T-helper 2 cell treated with Interferon-gamma antibody and Interleukin-4, amounts not matched to agents 100 ng/mL and 5 ng/mL, for 36 hours (primary cell): Measurements from ENCODE around the gene ALPI. TPM values are rescaled to one million over a fixed set of nuclear protein-coding genes. Genes with fewer than 3 reads are reported as not detected.

ENCODE experiments used
- intact Hi-C: fragments of 100-400 bp; cut with micrococcal nuclease; formaldehyde crosslinking; loops from one replicate; pipeline ENCODE4 v1.15.1; 2023
- total RNA-seq: library from RNA; stranded (reverse); gene quantifications from 2 replicates; pipeline ENCODE4 v1.2.3, GENCODE V29; 2022

Gene ALPI
- total RNA-seq, 1 donor from 2014 or later, result not detected

DNA sequence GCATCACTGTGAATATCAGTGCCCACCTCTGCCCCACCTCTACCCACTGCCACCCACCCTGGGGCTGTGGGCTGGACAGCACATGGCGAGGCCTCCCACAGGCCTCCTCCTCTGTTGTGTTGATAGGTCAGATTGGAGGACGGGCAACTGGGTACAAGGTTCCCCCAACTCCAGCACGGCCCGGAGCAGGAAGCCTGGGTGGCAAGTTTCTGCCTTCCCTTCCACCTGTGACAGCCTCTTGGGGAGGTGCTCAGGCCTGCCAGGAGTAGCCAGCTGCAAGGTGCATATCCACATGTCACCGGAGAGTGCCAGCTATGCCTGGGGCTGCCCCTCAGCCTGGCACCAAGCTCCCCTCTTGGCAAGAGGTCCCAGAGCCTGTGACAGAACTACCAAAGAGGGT is 38.6 kb downstream of the ALPI start:
- intact Hi-C loops, result no loop called here

DNA sequence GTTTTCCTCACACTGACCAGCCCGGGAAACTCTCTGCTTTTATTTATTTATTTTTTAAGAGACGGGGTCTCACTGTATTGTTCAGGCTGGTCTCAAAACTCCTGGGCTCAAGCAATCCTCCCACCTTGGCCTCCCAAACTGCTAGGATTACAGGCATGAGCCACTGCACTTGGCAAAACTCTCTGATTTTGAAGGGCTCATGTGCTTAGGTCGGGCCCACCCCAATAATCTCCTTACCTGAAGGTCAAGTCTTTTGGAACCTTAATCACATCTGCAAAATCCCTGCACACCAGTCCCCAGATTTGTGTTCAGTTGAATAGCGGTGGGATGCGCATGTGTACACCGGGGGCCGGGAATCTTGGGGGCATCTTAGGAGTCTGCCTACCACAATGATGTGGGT is 39.3 kb downstream of the ALPI start:
- intact Hi-C loops, result no loop called here

DNA sequence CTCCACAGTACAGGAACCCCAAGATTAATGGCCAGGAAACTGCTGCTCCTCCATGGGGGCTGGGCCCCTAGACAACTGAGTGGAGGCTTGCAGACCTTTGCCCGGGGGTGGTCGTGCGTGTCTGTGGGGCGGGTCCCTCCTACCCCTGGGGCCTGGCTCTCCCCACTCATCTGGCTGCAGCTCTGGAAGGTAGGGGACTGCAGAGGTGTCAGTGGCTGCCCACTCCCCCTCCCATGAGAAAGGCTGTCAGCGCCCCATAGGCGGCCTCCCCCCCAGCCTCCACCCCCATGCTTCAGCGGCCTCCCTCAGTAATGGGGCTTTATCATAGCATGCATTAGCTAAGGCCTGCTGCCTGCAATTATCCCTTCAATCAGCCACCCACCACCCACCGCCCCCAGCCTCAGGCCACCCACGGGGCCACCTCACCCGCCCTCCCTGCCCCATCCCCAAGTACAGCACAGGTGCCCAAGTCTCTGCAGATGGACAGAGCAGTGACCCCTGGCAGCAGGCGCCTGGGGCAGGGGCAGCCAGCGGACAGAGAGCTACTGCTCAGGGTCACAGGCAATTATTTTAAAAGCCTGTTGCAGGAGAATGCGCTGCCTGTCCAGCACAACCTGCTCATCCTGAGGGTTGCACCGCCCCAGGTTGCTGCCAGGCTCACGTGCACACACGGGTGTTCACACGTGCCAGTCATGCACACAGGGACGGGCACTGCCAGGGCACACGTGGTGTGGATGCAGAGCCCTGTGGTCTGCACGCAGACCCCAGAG is 40.7 kb downstream of the ALPI start:
- intact Hi-C loops, result no loop called here

DNA sequence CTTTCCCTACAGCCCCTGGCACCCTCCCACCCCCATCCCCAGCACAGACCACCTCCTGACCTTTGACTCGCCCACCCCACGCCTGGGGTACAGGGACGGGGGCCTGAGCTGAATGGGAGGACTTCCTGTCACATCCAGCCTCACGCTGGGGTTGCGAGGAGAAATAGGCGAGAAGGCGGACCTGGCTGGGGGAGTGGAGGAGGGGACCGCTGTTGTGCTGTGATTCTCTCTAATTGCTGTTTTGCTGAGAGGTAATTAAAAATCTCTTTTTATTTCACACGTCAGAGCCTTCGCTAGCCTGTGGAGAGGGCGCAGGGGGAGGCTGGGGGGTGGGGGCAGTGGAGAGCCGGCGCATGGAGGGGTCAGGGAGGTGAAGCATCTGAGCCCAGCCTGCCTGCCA is 41.4 kb downstream of the ALPI start:
- intact Hi-C loops, result no loop called here

DNA sequence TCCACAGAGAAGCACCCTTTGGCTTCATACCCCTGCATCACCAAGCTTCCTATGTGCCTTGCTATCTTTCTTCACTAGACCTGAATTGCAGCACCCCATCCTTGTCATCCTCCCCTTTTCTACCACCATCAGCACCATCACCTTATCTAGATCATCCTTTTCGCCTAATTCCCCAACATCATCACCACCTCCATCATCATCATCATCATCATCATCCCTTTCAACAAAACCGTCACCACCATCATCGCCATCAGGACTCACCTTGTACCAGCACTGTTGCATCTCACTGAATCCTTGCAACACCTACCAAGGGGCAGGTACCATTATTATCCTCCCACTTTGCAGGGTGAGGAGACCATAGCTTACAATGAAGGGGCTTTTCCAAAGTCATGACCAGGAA is 42.5 kb downstream of the ALPI start:
- intact Hi-C loops, result no loop called here

DNA sequence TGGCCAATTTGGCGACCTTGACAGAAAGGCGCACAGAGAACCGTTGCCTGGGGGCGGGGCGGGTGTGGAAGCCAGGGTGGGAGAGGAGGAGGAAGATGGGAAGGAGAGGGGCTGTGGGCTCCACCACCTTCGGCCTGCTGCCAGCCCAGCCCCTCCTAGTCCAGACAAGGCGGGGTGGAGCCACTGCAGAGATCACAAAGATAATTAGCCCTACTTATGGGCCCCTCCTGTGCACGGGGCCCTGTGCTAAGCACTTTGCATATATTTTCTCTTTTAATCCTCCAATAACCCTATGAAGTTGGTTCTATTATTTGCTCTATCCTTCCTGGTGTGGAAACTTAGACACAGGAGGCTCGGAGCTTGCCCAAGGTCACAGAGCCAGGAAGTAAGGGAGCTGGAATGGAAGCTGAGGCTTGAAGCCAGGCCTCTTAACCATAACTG is 45.4 kb downstream of the ALPI start:
- intact Hi-C loops, result no loop called here

DNA sequence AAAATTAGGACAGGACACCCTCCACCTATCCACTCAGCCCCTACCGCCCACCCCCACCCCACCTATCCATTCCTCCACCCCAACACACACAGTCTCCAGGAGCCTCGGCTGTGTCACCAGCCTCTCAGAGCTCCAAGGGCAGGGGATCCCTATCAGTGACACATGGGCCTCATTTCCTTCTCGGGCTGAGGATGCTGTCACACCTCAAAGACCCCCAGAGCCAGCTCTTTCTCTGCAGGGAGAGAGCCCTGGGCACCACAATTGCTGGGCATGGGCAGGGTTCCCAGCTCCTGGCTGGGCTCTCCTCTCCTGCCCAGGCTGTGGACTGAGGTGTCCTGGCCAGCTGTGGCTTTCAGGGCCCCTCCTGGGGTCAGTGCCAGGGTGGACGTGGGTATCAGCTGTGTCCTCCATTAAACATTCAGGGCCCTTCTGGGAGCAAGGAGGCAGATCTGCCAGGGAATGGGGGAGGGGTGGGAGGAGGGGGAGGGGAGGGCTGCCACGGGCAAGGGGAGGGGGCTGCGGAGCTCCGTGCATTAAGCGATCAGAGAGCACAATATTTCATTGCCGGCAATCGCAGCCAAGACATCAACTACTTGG is 45.9 kb downstream of the ALPI start:
- intact Hi-C loops, result no loop called here

DNA sequence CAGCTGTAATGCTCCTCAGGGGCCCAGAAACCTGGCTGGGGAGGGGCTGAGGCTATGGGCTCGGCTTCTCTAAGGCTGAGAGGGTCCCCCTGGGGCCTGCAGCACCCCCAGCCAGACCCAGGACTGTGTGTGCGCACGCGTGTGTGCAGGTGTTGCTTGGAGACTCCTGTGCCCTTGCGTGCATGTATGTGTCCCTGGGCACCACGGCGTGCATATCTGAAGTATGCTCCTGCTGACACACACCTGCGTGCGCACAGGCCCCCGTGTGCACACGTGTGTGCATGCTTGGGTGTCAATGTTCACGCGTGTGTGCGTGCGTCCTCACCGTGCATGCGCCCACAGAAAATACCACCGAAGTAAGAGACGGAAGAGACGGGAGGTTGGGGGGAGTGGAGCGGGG is 46.6 kb downstream of the ALPI start:
- intact Hi-C loops, result no loop called here

DNA sequence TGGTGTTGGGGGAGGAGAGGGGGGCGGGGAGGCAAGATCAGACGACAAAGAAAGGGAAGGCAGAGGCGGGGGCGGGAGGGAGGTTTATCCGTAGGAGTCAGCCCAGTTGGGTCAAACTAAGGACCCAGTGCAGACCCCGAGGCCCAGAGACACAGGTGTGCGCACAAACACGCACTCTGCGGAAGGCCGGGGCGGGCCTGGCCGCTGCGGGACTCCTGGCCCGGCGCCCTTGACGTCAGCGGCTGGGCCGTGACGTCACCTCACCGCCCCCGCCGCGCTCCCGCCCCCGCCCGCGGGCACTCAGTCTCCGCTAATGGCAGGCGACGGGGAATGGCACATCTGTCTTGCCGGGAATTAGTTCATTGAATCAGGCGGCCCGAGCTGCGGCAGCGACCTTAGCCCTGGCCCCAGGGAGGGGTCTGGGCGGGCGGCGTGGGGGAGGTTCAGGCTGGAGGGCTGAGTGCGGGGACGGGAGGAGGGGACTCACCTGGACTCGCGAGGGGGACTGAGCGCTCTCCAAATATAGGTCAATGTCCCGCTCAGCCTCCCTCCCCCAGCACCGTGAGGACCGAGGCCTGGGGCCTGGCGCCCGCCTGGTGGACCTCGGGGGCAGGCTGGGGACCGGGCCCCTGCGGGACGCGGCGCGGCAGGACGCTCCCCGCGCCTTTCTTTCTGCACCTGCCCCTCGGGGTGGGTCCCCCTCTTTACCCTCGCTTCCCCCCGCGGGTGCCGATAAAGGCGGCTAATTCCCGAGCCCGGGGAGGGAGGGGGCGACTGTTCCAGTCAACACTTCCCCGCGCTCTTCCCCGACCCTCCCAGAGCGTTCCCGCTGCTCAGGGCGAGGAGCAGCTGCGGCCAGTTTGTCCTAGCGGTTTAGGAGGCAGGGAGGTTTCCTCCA is 47.2 kb downstream of the ALPI start:
- intact Hi-C loops, result no loop called here

DNA sequence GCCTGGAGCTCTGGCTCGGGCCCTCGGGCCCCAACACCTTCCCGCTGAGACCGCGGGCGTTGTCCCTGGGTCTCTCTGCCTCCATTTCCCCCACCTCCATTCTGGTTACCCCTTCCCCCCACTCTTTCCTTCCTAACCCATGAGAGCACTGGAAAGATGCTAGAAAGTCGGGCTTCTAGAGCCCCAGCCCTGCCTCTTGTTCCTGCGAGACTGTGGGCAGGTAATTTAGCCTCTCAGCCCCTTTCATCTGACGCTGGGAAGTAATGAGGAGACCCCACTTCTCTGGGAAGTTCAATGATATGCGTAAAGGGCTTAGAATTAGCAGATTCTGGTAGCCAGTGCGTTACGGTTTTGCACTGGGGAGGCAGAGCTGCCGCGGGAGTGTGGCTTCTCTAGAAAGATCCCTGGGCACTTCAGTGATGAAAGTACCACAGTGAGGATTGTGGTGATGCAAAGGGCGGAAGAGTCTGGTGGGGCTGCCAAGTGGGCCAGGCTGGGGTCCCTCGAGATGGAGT is 47.9 kb downstream of the ALPI start:
- intact Hi-C loops, result no loop called here

DNA sequence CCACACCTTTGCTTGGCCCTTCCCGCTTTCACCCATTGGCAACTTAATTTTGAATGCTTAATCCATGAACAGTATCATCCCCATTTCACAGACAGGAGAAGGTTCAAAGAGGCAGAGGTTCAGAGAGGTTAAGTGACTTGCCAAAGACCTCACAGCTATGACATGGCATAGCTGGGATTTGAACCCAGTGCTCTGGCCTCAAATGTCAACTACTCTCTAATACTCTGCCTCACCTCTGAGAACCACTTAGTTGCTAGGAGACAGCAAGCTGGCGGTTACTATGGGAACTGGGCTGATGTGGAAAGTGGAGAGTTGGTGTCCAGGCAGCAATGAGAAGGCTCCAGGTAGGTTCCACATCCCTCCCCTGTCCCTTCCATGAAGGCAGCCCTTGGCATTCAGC is 48.5 kb downstream of the ALPI start:
- intact Hi-C loops, result no loop called here

DNA sequence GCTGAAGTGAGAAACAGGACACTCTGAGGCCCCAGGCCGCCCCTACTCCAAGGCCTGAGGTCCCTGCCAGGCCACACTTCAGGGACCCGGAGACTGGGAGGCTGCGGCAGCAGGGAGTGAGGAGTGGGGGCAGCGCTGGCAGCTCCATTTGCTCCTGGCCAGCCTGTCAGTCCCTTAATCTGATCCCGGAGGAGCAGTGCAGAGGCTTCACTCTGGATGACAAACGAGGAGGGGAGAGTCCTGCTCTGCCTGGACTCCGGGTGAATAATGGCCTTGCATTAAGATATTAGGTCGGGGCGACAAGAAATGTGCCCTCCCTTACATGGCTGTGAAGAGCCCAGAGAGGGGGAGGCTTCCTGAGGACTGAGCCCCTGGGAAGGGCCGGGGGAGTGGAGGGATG is 49.9 kb downstream of the ALPI start:
- intact Hi-C loops, result no loop called here

DNA sequence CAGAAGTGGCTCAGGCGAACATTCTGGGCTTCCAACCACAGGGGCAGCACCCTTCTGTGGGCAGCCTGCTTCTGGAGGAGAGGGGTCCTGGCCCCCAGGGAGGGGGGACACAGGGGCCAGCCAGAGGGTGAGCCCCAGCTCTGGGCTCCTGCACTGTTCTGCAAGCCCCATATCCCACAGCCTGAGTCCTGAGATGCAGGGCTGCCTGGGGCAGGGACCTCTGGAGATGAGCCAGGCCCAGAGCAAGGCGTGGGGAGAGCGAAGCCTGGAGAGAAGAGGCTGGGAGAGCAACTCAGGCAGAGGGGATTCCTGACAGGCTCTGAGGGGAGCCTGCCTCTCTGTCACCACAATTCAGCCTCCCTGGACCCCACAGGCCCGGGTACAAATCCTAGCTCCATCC is 50.8 kb downstream of the ALPI start:
- intact Hi-C loops, result no loop called here

DNA sequence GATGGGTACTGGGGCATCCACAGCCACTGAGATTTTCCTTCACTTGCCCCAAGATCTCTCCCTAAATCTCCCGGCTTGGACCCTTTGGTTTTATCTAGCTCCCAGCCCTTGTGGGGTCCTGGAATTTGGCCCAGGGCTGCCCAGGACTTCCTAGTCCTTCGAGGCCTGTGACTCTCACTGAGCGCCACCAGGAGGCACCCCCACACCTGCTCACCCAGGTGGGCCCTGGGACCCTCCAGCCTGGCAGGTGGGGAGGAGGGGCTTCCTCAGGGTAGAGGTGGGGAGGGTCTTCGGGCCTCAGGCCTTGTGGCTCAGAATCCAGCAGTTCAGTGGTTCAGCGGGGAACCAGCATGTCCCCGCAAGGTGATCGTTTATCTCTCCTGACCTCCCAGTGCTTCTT is 52.3 kb downstream of the ALPI start:
- intact Hi-C loops, result no loop called here

Other genes with a start within 250 kb of the ALPI start
- gene ALPP, start 77.4 kb upstream of the ALPI start, total RNA-seq, result not detected in 2 replicates
- not detected in 2 replicates for gene ALPG, start 49.3 kb upstream of the ALPI start, total RNA-seq
- 0.07 TPM in 1 of 2 replicates, not detected in the other for gene ECEL1, start 31.7 kb downstream of the ALPI start, total RNA-seq
- not detected in 2 replicates for gene PRSS56, start 64.2 kb downstream of the ALPI start, total RNA-seq
- not detected in 2 replicates for gene CHRND, start 70.0 kb downstream of the ALPI start, total RNA-seq
- gene CHRNG, start 83.5 kb downstream of the ALPI start, total RNA-seq, result not detected in 2 replicates
- 8.3 and 8.8 TPM in 2 replicates for gene TIGD1, start 94.4 kb downstream of the ALPI start, total RNA-seq
- 79.0 and 79.3 TPM in 2 replicates for gene EIF4E2, start 94.5 kb downstream of the ALPI start, total RNA-seq
- 1.0 and 1.1 TPM in 2 replicates for gene EFHD1, start 177.5 kb downstream of the ALPI start, total RNA-seq
- gene GIGYF2, start 241.2 kb downstream of the ALPI start, total RNA-seq, result 62.5 and 71.8 TPM in 2 replicates